K562 (cell line): ENCODE measurements around the gene HOXC12. TPM values are rescaled to one million over a fixed set of nuclear protein-coding genes. Genes with fewer than 3 reads are reported as not detected.
A peak's percentile ranks its signal among the peaks of the same experiment; 100 is the strongest.

ENCODE experiments used
- CREM ChIP-seq: IDR thresholded peaks from 2 replicates; pipeline ENCODE4 v1.6.1; 2014; ENCODE audit warnings: antibody characterized with exemption, low read depth
- CTCF ChIP-seq, 3 experiments: IDR thresholded peaks in 2 of 3; conservative IDR thresholded peaks in 1 of 3; 2 replicates each; pipeline ENCODE4 v1.5.1; 2011 to 2012; ENCODE audit warnings: low read length in 3 of 3, mild to moderate bottlenecking in 3 of 3, control low read depth in 2 of 3, improper control_type of control experiment in 1 of 3, inconsistent platforms in 1 of 3, low read depth in 1 of 3, mixed read lengths in 1 of 3, moderate library complexity in 1 of 3; ENCODE audit not compliant: insufficient read depth in 2 of 3
- IRF1 ChIP-seq: sonication (generic); formaldehyde crosslinking; IDR thresholded peaks from 2 replicates; pipeline ENCODE4 v1.8.0; 2022; ENCODE audit warnings: missing genetic modification reagents, mild to moderate bottlenecking, borderline replicate concordance
- MCM2 ChIP-seq: fragments of 450-650 bp; IDR thresholded peaks from 2 replicates; pipeline ENCODE4 v1.6.1; 2017; ENCODE audit warnings: low read depth, mild to moderate bottlenecking
- MYNN ChIP-seq, 2 experiments: sonication (generic); formaldehyde crosslinking in 1 of 2; IDR thresholded peaks; 2 replicates each; pipeline versions ENCODE4 v1.5.0 to v1.6.1; 2016 to 2020; ENCODE audit warnings: antibody characterized with exemption in 1 of 2, missing genetic modification reagents in 1 of 2
- NONO ChIP-seq, 2 experiments: fragments of 200-400 bp in 1 of 2; fragments of 450-650 bp in 1 of 2; formaldehyde crosslinking in 1 of 2; IDR thresholded peaks; 2 replicates each; pipeline ENCODE4 v1.6.1; 2017; ENCODE audit warnings: low read depth in 2 of 2, mild to moderate bottlenecking in 2 of 2, moderate library complexity in 2 of 2, low read length in 1 of 2
- TGIF2 ChIP-seq: sonication (generic); formaldehyde crosslinking; IDR thresholded peaks from 2 replicates; pipeline ENCODE4 v1.8.1; 2022; ENCODE audit warnings: mild to moderate bottlenecking, missing genetic modification reagents, moderate library complexity
- ZNF239 ChIP-seq: fragments of 250-450 bp; sonication (Bioruptor Pico); IDR thresholded peaks from 2 replicates; pipeline ENCODE4 v1.4.0; 2020; ENCODE audit warnings: mild to moderate bottlenecking
- ZNF449 ChIP-seq: fragments of 250-450 bp; sonication (Bioruptor Pico); IDR thresholded peaks from 2 replicates; pipeline ENCODE4 v1.8.0; 2022; ENCODE audit warnings: moderate library complexity, mild to moderate bottlenecking, inconsistent platforms
- polyA plus RNA-seq, 8 experiments: library from polyadenylated mRNA; depleted of rRNA in 4 of 8; stranded (reverse) in 5 of 8; unstranded in 3 of 8; fragments of >200 nt; fragmentation: Nextera tagmentation in 2 of 8; fragmentation: Illumina TruSeq in 1 of 8; extraction: Ambion mirVana in 2 of 8; extraction: Trizol in 1 of 8; gene quantifications; 2 replicates each; pipeline versions ENCODE4 v1.2.1 to v1.2.3, GENCODE V29; 2011 to 2014; ENCODE audit warnings: inconsistent platforms in 1 of 8, missing spikeins in 1 of 8
- total RNA-seq, 7 experiments: library from RNA; depleted of rRNA in 6 of 7; stranded (reverse); fragments of >200 nt in 6 of 7; fragmentation: Illumina TruSeq in 2 of 7; extraction: Trizol in 2 of 7; gene quantifications; 2 replicates each; pipeline versions ENCODE4 v1.2.1 to v1.2.3, GENCODE V29; 2011 to 2021; ENCODE audit warnings: low replicate concordance in 1 of 7
- TF ChIP-seq, protein P1 (sequence below): sonication (generic); formaldehyde crosslinking; IDR thresholded peaks from 2 replicates; pipeline ENCODE4 v1.8.0; 2022; ENCODE audit warnings: mild to moderate bottlenecking, missing genetic modification reagents, borderline replicate concordance

Gene HOXC12
- total and polyA plus RNA-seq, 9 of the 15 experiments (the other 6 are each of a cell fraction or from before 2014, with no cell fraction given), result 0.04 to 0.36 (median 0.11) TPM; not detected in 1

DNA sequence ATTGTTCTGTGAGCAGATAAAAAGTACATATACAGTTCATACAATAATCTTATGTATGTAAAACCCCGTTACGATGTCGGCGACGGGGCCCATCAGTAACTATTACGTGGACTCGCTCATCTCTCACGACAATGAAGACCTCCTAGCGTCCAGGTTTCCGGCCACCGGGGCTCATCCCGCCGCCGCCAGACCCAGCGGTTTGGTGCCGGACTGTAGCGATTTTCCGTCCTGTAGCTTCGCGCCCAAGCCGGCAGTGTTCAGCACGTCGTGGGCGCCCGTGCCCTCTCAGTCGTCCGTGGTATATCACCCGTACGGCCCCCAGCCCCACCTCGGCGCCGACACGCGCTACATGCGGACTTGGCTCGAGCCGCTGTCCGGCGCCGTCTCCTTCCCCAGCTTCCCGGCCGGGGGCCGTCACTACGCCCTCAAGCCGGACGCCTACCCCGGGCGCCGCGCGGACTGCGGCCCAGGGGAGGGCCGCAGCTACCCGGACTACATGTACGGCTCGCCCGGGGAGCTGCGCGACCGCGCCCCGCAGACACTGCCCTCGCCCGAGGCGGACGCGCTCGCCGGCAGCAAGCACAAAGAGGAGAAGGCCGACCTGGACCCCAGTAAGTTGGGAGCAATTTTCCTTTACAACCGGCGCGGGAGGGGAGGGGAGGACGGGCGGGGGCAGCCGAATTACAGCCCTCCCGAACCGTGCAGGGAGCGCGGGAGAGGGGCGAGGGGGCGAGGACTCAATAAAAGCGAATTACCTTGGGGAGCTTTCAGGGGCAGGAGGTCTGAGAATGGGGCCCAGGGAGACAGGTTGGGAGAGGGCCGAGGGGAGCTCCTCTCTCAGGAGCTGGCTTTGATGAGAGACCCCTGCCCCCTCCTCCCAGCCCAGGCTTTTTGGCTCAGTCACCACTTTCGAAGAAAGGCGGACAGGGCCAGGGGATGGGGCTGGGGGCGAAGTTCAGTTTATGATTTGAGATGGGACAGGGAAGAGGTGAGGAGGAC, 45.7 kb downstream of the HOXC12 start, which contains the start of gene HOXC9 (continued):
- TF ChIP-seq ZNF449 (CRISPR knock-in tag) (no peak), CREM (0 out of 2 replicates have a peak, but pooled peaks have one; percentile 38), MCM2 (no peak), MYNN (IDR thresholded peaks at IDR 0.05) (0 out of 2 replicates have a peak, but pooled peaks have one; percentile 17), MYNN (CRISPR knock-in tag; IDR thresholded peaks at IDR 0.05) (no peak), IRF1 (CRISPR knock-in tag) (peak; percentile 81; the same call in 1 of the 2 replicates), TGIF2 (0 out of 2 replicates have a peak, but pooled peaks have one; percentile 68), ZNF239 (CRISPR knock-in tag) (no peak), CTCF (IDR thresholded peaks at IDR 0.05 in 2 of 3, conservative IDR thresholded peaks at IDR 0.05 in 1 of 3; ENCODE audit: insufficient read depth in 2 of 3, low read depth in 1 of 3, low read length in 3 of 3) (no peak), NONO (IDR thresholded peaks at IDR 0.05; ENCODE audit: low read depth in 2 of 2, low read length in 1 of 2) (peak; percentile 32 to 58; a peak in 2 of 4 replicates)
- TF ChIP-seq, protein P1, sequence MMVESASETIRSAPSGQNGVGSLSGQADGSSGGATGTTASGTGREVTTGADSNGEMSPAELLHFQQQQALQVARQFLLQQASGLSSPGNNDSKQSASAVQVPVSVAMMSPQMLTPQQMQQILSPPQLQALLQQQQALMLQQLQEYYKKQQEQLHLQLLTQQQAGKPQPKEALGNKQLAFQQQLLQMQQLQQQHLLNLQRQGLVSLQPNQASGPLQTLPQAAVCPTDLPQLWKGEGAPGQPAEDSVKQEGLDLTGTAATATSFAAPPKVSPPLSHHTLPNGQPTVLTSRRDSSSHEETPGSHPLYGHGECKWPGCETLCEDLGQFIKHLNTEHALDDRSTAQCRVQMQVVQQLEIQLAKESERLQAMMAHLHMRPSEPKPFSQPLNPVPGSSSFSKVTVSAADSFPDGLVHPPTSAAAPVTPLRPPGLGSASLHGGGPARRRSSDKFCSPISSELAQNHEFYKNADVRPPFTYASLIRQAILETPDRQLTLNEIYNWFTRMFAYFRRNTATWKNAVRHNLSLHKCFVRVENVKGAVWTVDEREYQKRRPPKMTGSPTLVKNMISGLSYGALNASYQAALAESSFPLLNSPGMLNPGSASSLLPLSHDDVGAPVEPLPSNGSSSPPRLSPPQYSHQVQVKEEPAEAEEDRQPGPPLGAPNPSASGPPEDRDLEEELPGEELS, result no peak
- TF ChIP-seq, all 486 proteins: peak for 95
